RWPE2 (cell line): Measurements from ENCODE around the gene CXXC5.
A peak's percentile ranks its signal among the peaks of the same experiment; 100 is the strongest.

Experiments
- ATAC-seq: fragments of 200-7000 bp; cut with Tn5 transposase; 3 replicates; pipeline ENCODE4 v1.9.1; 2021; ENCODE audit warnings: low read depth
- DNase-seq: peaks from one replicate; pipeline ENCODE4 v3.0.0-alpha.2; 2020; ENCODE audit warnings: low spot score
- H3K27ac ChIP-seq: fragments of 450-650 bp; 2 replicates; pipeline ENCODE4 v1.5.1; 2017; ENCODE audit warnings: mild to moderate bottlenecking; ENCODE audit not compliant: poor library complexity, severe bottlenecking
- H3K27me3 ChIP-seq: fragments of 250-450 bp; sonication (Bioruptor Pico); 2 replicates; pipeline ENCODE4 v1.5.1; 2021; ENCODE audit warnings: mild to moderate bottlenecking, moderate library complexity; ENCODE audit not compliant: insufficient read depth, poor library complexity, severe bottlenecking
- H3K36me3 ChIP-seq: fragments of 250-450 bp; sonication (Bioruptor Pico); 2 replicates; pipeline ENCODE4 v1.5.1; 2020; ENCODE audit warnings: low read depth, mild to moderate bottlenecking, moderate library complexity
- H3K4me1 ChIP-seq: fragments of 250-450 bp; sonication (Bioruptor Pico); 2 replicates; pipeline ENCODE4 v1.5.1; 2021; ENCODE audit warnings: mild to moderate bottlenecking, moderate library complexity; ENCODE audit not compliant: insufficient read depth, poor library complexity, severe bottlenecking
- H3K4me3 ChIP-seq: fragments of 250-450 bp; sonication (Bioruptor Pico); 2 replicates; pipeline ENCODE4 v1.5.1; 2021; ENCODE audit warnings: mild to moderate bottlenecking, moderate library complexity; ENCODE audit not compliant: severe bottlenecking
- H3K9me3 ChIP-seq: fragments of 250-450 bp; sonication (Bioruptor Pico); 2 replicates; pipeline ENCODE4 v1.5.1; 2021; ENCODE audit warnings: mild to moderate bottlenecking, moderate library complexity; ENCODE audit not compliant: severe bottlenecking
- CTCF ChIP-seq: fragments of 450-650 bp; IDR thresholded peaks from one replicate; pipeline ENCODE4 v1.5.1; 2017; ENCODE audit warnings: mild to moderate bottlenecking, moderate library complexity; ENCODE audit not compliant: poor library complexity, severe bottlenecking

The CXXC5 gene

GRCh38 chr5:139644646-139645429 lies 3.3 kb upstream of the CXXC5 start:
- no peak for TF ChIP-seq CTCF
- no peak overlapping the region for H3K27ac ChIP-seq
- no peaks in the 10 kb centered on the region for H3K9me3 ChIP-seq
- no peaks in the 10 kb centered on the region for H3K36me3 ChIP-seq
- peaks cover 24% of the 10 kb centered on the region for H3K27me3 ChIP-seq
- ATAC-seq, result no peak
- H3K4me1 ChIP-seq, result no peaks in the 10 kb centered on the region
- peak; percentile 35 for DNase-seq
- H3K4me3 ChIP-seq, result no peak overlapping the region

GRCh38 chr5:139645430-139645871 lies 2.7 kb upstream of the CXXC5 start:
- no peak overlapping the region for H3K27ac ChIP-seq
- no peaks in the 10 kb centered on the region for H3K36me3 ChIP-seq
- H3K4me3 ChIP-seq, result no peak overlapping the region
- peaks cover 30% of the 10 kb centered on the region for H3K27me3 ChIP-seq
- no peak for TF ChIP-seq CTCF
- peak; percentile 34 for DNase-seq
- no peaks in the 10 kb centered on the region for H3K4me1 ChIP-seq
- ATAC-seq, result no peak
- H3K9me3 ChIP-seq, result no peaks in the 10 kb centered on the region

GRCh38 chr5:139646111-139646510 lies 2.0 kb upstream of the CXXC5 start:
- no peak overlapping the region for H3K4me3 ChIP-seq
- H3K4me1 ChIP-seq, result no peaks in the 10 kb centered on the region
- no peak for ATAC-seq

GRCh38 chr5:139646912-139647505 lies 1.1 kb upstream of the CXXC5 start:
- H3K36me3 ChIP-seq, result no peaks in the 10 kb centered on the region
- H3K27me3 ChIP-seq, result peaks cover 34% of the 10 kb centered on the region
- DNase-seq (peak; percentile 36), ATAC-seq (no peak)
- no peaks in the 10 kb centered on the region for H3K9me3 ChIP-seq
- no peak overlapping the region for H3K4me3 ChIP-seq
- TF ChIP-seq CTCF, result no peak
- H3K27ac ChIP-seq, result no peak overlapping the region
- peaks cover 3% of the 10 kb centered on the region for H3K4me1 ChIP-seq

More at GRCh38 chr5:139646111-139646510, 2.0 kb upstream of the CXXC5 start:
- no peak for TF ChIP-seq CTCF
- Histone ChIP-seq H3K27ac (no peak overlapping the region), H3K9me3 (no peaks in the 10 kb centered on the region), H3K36me3 (no peaks in the 10 kb centered on the region), H3K27me3 (peaks cover 34% of the 10 kb centered on the region)
- peak; percentile 29 for DNase-seq
